GM18511 (cell line): ENCODE measurements around the gene LBHD2.

Experiments used
- ATAC-seq: cut with Tn5 transposase; IDR thresholded peaks from one replicate; pipeline ENCODE4 v1.9.1; 2021; ENCODE audit warnings: mild to moderate bottlenecking, moderate library complexity; ENCODE audit not compliant: unreplicated experiment

LBHD2 gene

DNA sequence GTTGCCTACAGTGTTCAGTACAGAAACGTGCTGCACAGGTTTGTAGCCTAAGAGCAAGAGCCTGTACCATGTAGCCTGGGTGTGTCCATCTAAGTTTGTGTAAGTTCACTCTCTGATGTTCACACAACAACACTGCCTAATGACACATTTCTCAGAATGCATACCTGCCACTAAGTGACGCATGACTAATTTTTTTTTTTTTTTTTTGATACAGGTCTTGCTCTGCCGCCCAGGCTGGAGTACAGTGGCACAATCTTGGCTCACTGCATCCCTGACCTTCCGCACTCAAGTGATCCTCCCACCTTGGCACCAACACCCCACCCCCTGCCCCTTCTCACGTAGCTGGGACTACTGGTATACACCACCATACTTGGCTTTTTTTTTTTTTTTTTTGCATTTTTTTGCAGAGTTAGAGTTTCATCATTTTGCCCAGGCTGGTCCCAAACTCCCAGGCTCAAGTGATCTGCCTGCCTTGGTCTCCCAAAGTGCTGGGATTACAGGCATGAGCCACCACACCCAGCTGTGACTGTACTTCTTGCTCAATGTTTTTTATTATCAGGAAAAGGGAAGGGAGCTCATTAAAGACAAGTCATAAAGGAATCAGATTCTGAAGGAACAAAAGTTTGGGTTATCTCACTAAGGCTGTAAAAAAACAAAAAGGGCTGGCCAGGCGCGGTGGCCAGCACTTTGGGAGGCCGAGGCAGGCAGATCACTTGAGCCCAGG, 16.6 kb upstream of the LBHD2 start:
- ATAC-seq = no peak

DNA sequence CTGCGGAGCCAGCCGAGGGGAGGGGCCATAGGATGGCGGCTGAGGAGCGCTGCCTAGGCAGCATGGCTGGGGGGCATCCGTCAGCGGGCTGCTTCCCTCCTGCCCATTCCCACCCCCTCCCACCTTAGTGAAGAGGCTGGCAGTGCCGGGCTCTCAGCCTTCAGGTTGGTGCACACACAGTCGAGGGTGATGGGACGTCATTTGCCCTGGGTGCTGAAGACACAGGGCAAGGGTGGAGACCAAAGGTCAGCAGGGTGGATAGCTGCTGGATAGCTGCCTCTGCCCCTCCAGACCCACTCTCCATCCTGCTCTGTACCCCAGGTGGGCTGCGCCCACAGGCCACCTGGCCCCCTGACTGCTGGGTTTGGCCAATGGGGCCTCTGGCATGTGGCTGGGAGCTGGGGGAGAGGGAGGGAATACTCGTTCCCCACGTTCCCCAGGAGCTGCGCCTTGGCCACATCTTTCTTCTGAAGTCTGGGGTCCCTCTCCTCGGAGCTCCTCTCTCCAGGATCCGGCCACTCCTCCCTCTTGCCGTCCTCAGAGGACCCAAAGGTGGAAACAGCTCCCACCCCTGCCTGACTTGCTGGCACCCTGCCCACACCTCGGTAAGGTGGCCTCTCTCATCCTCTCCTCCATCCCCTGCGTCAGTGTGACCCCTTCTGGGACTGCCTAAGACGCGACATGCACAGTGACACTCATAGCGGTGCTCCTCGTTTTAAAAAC, 15.5 kb upstream of the LBHD2 start:
- no peak for ATAC-seq

DNA sequence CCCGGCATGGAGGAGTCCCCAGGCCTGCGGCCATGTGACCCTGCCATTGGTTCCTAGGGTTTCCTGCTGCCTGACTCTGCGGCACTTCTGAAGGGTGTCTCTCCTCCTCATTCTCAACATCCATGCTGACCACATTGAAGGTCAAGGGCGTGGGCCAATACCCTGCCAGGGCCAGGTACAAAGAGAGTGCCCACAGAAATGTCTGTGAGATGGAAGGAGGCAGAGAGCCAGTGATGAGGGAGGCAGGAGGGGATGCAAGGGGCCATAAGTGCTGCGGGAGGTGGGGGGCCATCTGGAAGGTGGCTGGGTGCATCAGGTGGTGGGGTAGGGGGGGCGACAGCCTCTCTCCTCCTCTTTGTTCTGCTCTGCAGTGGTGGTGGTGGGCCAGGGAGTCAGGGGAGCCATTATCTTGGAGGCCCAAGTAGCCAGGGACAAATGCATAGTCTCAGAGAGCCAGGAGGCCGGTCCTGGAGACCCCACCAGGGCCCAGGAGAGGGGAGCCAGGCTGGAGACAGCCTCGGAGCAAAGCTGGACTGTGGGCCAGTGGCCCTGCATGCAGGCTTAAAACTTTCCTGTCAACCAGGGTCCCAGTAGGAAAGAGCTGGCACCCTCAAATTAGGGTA, 13.6 kb upstream of the LBHD2 start:
- ATAC-seq = no peak

DNA sequence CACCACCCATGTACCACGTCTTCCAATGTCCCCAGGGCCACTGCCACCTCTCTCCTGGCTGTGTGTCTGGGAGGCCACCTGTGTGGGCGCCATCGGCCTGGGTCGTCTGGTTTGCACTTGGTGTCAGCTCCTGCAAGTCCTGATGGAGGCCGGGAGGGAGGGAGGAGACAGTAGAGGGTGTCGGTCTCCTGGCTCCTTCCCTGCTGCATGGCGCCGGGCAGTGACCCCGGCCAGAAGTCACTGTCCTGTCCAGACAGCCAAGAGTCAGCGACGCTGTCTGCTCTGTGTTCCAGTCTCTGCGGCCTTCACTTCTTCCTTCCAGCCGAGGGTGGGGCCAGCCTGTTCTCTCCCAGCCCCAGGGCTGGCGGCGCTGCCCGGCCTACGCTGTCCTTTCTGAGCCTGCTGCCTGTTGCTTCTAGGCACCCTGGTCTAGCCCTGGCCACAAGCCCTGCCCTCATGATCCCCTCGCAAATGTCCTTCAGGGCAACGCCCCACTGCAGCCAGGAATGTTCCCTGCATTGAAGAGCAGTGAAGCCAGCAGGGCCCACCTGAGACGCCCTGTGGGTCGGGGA, 13.0 kb upstream of the LBHD2 start:
- ATAC-seq = no peak

DNA sequence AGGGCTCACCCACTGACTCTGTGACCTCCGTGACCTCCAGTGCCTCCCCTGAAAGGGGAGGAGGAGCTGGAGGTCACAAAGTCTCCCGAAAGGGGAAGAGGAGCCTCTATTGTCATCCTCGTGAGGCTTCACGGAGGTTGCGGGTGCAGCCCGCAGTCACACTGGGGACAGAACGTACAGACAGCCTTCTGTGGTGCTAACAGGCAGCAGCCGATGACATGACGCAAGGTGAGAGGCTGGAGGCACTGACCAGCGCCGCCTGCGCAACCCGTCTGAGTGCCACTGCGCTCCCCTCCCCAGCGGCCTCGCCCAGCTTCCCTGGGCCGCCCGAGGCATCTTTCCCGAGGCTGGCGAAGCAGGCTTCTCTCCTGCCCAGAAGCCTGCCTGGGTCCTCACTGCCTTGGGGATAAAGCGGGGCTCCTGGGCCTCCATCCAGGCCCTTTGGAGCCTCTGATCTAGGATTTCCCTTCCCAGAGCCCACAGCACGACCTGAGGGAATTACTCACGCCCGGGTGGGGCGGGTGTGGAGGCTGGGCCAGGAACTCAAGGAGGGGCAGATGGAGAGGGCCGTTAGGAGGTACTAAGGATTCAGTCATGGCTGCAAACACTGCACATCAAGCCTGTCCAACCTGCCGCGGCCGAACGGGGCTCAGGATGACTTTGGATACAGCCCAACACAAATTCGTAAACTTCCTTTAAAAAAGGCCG, 12.3 kb upstream of the LBHD2 start:
- ATAC-seq = no peak

DNA sequence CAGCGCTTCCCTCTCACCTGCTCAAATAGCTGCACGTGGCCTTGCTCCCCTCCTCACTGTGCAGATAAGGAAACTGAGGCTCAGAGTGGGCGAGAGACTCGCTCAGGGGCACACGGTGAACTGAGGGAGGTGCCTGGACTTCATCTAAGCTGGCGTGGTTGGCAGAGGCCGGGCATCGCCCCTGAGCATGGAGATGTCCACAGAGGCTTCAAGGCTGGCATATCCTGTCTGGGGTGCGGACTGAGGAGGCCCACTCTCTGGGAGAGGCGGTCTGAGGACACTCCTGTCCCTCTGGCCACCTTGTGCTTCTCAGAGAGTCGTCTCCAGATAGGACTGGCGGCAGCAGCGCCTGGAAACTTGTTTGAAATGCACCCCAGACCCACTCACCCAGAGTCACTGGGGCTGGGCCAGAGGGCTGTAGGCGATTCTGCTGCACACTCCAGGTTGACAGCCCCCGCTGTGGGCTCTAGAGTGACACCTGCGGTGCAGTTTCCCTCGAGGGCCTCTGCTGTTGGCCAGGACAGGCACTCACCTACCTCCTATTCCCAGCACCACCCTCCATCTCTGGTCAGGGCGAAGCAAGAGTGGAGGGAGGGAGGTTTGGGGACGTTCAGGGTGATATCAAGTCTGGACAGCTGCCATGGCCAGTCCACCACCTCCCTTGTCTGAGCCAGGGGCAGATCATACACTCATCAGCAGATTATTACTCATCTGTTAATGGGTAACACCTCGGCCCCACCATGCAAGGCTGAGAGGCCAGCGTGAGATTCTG, 11.2 kb upstream of the LBHD2 start:
- ATAC-seq = no peak

DNA sequence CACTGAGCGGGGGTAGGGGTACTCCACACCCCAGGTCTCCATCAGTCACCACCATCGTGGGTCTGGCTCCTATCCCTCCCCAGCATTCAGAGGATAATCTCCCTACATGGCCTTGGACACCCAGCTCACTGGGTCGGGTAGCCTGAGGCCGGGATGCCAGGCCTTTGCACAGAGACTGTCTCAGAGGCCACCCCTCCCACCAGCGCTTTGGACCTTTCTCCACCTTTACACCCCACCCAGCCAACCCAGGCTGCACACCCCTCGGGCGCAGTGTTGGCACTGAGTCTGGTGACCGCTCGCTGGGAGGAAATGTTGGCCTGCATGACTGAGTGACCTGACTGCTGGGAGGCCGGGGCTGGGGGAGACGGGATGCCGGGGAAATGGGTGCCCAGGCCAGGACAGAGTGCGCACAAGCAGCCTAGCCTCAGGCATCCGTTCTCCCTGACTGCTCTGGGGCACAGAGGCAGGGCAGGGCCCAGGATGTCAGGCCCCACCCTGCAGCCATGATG, 10.6 kb upstream of the LBHD2 start:
- no peak for ATAC-seq

DNA sequence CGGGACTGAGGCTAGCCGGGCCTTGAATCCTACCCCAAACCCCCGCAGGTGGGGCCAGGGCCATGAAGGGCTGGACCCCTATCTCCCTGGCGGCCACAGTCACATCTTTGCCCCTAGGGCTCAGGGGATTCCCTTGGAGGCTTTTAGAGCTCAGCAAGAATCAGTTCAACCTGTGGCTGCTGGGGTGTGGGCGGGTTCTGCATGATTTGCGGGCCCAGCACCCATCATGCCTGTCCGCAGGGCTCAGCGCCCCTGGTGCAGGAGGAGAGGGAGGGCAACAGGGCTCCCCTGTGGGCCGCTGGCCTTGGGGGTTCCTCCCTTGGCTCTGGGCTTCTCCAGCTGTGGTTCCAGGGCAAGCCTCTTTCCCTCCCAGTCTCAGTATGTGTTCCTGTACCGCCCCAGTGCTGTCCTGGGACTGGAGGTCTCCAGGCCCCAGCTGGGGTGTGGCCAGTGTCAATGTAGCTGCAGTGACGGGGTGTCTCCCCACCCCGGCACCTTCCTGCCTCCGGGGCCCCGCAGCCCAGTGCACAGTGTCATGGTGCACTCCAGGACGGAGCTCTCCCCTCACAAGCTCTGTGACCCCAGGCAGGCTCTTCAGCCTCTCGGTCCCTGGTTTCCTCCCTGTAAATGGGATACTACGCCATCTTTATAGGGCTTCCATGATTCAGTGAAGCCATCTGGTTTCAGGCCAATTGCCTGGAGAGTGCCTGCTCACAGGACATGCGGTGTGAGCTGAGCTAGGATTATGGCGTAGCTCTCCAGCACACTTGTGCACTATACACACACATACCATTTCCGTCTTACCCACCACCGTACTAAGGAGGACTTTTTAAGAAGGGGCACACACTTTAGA, 9.9 kb upstream of the LBHD2 start:
- no peak for ATAC-seq

DNA sequence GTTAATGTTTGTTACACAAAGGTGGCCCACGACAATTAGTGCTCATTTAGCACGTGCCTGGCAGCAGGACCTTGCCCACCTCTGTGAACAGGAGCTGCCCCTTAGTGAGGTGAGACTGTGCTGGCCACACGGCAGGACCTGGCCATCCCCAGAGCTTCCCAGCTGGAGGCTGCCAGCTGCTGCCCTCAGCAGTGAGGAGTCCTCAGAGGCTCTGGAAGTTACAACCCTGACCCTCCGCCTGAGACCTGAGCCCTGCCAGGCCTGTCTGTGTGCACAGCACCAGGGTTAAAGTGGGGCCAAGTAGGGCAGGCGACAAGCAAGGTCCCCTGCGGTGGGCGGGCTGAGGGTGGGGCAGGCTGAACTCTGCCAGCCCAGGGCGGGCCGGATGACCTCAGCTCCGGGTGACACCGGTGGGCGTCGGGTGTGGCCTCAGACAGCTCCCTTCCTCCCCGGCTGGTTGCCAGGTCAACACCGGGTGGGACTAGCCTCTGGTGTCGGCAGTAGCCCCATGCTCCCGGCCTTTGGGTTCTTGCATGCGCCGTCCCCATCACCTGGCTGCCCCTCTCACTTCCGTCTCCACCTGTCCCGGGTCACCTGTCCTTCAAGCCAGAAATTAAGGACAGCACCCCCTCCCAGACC, 9.2 kb upstream of the LBHD2 start:
- no peak for ATAC-seq

DNA sequence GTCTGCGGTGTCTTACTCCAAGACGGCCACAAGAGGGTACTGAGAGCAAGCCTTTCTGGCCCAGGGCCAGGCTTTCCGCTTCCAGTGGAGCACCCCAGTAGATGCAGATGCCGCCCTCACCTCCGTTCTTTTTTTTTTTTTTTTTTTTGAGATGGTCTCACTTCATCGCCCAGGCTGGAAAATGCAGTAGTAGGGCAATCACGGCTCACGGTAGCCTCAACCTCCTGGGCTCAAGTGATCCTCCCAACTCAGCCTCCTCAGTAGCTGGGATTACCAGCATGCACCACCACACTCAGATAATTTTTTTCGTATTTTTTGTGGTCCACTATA, 5.6 kb upstream of the LBHD2 start:
- peak; percentile 67 for ATAC-seq

DNA sequence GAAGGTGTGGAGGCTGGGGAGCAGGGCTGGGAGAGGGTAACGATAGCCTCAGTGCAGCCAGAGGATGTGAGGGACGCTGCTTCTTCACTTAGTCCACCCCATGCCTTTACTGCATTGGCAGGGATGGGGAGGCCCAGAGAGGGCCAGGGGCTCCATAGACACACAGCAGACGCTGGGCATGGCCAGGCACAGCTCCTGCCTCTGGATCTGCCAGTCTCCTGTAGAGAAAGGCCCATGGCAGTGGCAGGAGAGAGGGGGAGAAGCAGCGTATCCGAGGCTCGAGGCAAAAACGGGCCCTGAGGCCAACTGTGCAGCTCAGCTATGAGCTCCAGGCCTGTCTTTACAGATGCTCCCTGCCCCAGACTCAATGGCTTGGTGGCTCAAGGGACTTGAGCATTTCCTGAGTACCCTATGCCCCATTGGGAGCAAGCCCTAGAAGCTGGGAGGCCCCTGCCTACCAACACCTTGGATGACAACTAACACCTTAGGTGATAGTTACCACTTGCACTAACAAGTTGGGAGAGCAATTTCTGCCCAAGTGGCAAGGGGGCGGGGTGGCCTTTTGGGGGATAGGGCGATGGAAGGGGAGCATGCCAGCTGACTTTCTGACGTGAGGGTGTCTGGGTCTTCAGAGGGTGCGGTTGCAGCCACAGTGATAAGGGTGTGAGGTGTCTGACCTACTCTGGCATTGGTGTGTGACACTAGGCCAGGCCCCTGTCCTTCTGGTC, 5.0 kb upstream of the LBHD2 start:
- ATAC-seq = no peak

DNA sequence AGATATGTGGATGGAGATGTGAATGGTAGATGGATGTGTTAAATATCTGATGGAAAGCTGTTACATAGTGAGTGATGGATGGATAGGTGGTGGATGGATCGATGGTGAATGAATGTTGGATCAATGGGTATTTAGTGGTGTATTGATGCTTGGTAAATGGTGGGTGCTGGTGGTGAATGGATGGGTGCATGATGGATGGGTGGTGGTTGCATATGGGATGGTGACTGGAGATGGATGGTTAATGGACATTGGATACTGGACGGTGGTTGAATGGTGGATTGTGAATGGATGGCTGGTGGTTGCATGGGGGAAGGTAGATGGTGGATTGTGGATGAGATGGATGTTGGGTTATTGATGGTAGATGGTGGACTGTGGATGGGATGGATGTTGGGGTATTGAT, 2.1 kb upstream of the LBHD2 start:
- ATAC-seq = no peak

DNA sequence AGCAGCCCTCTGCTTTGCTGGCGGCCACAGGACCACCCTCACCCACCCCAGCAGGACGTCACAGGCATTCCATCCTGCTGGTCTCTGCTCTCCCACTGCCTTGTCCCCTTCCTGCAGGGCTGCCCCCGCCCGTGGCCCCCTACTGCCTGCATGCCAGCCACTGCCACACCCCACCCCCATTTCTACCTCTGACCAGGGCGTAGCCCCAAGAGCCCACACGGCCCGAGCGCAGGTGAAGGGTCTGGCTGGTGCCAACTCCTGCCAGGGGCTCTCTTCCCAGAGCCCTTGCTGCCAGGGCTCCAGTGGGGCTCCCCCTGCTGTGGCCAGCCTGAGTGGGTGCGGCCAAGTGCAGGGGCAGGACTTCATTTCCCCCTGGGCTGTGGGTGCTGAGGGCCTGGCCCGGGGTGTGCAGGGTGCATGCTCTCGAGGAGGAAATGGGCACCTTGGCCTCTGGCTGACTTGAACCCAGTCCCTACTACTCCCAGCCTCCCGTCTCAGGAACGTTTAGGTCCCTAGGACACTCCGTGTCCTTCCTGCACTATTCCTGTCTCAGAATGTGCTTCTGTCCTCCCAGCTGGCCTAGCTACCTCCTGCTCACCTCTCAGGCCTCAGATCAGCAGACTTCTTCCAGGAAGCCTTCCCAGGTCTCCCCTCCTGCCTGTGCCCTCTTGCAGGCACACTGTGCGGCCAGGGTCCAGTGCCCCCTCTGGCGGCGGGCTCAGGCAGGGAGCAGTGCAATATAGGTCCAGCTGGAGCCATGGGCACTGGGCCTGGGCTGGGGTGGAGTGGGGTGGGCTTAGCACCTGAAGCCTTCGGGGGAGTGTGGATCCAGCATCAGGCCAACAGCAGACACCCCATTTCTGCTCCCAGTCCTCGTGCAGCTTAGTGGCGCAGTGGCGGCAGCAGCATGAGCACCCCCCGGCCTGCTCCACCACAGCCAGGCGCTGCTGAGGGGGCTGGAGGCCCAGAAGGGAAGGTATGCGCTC, 1.4 kb downstream of the LBHD2 start:
- ATAC-seq = no peak

DNA sequence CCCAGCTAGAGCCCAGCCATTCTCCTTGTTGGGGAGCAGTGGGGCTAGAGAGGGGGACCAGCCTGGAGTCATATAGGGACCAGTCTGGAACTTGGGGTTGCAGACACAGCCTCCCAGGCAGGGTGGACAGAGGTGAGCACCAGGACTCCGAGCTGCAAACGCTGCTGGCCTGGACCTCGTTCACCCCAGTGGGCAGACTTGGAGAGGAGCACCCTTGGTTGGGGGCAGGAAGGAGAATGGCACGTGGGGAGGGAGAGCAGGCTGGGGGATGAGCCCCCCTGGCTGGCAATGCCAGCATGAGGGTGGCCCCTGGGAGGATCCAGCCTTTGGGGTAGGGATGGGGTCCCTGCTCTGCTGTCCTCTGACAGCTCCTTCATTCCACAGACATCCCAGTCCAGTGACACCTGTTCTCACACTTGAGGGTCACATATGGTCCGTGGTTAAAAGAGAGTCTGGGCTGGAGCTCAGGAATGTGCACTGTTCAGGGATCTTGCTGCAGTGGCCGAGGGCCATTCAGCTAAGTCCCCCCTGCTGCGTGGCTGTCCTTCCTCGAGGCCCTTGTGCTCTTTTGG, 2.8 kb downstream of the LBHD2 start:
- ATAC-seq = no peak

DNA sequence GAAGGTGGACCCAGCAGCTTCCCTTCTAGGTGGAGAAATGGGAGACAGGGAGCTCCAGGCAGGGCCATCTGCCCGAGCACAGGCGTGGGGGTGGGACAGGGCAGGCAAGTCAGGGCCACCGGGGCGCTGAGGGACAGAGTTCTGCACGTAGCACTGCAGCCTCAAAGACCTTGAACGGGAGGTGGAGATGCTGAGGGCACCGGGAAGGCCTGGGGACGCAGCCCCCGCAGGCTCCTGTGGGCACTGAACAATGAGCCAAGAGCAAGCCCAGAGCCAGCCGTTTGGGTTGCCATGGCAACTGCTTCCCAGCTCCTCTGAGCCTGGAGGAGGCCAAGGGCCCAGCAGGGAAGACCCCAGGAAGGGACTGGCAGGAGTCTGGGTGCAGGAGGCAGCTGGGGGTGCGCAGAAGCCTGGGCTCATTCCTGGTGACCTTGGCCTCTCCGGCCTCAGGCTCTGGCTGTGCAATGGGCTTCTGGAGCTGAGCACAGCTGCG, 3.4 kb downstream of the LBHD2 start:
- no peak for ATAC-seq

DNA sequence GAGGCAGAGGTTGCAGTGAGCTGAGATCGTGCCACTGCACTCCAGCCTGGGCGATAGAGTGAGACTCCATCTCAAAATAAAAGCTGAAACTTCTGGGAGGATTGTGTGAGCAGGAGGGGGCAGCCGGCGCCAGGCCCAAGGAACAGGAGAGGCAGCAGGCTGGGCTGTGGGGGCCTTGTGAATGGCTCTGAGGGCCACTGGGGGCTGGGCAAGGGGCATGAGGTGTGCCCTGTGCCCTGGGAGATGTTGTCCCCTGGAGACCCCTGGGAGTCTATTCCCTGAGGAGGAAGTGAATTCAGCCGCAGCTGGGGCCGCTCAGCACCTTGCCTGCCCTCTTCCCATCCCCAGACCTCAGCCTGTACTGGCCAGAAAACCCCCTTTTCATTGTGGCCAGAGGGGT, 4.9 kb downstream of the LBHD2 start:
- ATAC-seq = no peak
